HG03378 (cell line): ENCODE data around the gene TEAD1.

ENCODE experiments used
- ATAC-seq: cut with Tn5 transposase; IDR thresholded peaks from one replicate; pipeline ENCODE4 v1.9.1; 2021; ENCODE audit warnings: mild to moderate bottlenecking, moderate library complexity; ENCODE audit not compliant: unreplicated experiment

The TEAD1 gene

GRCh38 chr11:12706545-12707499, 32.6 kb downstream of the TEAD1 start:
- no peak for ATAC-seq

DNA sequence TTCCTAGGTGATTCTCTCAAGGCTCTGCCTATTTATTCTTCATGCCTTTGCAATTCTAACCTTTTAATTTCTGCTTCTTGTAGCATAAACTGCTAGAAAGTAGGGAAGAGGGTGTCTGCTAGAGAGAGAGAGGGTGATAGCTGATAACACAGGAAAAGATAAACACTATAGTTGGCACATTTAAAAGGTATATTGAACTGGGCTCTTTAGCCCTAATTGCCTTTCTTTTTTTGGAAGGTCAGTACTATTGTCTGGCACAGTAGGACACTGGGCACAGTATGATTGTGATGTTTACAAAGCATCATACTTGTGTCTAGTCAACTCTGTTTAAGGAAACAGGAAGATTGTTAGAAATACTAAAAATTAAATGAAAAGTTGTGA, 33.3 kb downstream of the TEAD1 start:
- ATAC-seq: no peak

DNA sequence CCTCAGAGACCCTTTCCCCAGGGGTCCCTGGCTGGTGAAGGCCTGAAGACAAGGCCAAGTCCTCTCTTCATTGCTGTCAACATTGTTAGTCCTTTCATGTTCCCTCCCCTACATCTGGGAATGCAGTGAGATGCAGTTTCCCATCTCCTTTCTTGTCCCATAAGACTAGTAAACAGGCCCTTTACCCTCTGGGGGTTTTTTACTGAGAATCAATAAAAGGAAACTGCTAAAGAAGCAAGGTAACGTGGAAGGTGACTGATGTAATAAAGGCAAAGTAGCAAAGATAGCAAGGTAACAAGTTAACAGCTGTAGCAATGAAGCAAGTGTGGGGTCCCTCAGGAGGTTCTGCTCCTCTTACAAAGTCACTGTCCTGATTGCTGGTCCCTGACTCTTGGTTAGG, 37.3 kb downstream of the TEAD1 start:
- ATAC-seq: no peak

DNA sequence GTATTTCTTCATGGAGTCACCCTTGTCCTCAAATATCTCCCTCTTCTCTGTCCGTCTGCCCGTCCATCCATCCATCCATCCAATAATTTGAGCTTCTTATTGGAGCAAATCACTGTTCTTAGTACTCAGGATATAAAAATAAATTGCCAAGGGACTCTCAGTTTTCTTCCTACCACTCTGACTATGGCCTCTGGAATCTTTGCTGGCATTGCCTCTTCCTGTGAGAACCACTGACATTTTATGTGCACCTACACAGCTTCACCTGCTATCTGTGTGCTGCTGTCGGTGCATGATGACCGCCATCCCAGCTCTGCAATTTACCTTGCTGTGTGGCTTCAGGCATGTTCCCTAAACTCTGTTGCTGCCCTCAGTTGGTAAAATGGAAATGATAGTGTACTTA, 37.9 kb downstream of the TEAD1 start:
- no peak for ATAC-seq

- ATAC-seq: no peak
These were observed 40.9 kb downstream of the TEAD1 start for GRCh38 chr11:12715131-12715530.

DNA sequence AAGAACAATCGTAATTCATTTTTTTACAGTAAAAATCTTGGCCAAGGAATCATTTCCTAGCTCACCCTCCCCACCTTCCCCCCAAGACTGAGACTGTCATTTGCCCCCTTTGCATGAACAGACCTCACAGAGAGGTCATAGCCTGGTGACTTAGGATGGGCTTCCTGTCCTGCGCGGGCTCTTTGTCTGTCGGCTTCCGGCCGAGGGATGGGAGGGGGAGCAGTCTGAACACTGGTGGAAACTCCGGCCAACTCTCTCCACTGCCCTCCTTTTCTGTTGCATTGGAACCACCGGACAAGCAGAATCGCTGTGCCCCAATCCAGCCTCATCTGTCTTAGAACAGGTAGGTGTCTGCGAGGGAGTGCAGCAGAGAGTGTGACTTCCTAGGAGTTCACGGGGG, 41.7 kb downstream of the TEAD1 start:
- ATAC-seq: no peak

DNA sequence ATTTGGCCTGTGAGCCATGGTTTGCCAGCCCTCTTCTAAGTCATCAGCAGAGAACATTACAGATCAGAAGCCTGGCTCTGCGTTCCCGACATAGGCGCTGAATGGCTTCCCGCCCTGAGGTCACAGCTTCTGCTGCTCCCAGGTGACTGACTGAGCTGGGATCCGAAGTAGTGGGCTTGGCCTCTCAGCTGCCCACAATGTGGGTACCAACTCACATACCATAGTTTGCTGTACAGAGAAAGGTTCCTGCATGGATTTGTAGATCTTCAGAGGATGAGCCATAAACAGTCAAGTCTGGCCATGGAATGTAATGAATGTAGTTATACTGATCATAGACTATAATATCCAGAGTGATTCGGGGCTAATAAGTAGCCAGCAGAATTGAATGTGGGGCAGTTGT, 42.6 kb downstream of the TEAD1 start:
- ATAC-seq: no peak

DNA sequence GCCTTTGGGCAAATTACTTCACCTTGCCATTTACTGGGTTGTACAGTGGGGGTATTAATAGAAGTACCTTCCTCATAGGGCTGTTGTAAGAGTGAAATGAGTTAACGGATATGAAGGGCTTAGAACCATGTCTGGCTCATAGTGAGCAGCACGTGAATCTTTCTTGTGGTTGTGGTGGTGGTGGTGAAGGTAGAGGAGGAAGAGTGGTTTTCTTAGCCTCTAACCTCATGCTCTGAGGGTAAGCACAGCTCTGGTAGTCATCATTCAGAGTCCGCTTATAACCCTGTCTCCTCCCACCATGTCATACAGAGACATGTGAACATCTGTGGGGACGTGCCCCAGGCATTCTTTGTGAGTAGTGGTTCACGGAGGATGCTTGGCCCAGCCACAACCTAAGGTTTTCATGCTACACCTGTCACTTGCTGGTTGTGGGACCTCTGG, 43.6 kb downstream of the TEAD1 start:
- ATAC-seq: peak; percentile 89

- no peak for ATAC-seq
These were observed 45.0 kb downstream of the TEAD1 start for GRCh38 chr11:12719221-12719620.

DNA sequence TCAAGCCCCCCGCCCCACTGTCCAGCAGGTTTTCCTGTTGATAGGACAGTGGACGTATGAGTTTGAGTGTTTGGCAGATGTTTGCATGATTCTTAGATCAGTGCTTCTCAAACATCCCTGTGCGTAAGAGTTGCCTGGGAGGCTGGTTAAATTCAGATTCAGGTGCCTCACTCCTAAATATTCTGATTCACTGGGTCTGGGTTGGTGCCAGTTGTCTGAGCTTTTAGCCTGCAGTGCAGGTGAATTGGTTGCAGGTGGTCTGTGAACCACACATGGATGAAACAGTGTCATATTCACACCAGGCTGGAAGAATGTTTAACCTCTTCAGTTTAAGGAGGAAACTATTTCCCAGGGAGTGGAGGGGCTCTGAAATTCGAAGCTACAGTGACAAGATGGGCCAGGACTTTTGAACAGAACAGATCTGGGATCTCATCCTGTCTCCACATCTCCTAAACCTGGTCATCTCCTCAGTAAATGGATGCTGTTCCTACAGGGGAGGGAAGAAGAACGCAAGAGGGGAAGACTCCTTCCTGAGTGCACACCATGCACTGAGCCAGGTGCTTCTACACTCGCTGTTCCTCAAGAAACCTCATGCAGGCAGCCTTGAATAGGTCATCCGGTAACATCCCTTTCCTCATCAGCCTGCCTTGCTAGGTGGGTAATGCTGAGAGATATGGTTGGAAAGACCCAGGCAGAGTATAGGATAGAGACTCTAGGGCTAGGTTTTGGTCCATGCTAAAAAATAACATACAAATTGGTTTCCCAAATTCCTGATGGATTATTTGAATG, 47.8 kb downstream of the TEAD1 start:
- ATAC-seq: no peak

DNA sequence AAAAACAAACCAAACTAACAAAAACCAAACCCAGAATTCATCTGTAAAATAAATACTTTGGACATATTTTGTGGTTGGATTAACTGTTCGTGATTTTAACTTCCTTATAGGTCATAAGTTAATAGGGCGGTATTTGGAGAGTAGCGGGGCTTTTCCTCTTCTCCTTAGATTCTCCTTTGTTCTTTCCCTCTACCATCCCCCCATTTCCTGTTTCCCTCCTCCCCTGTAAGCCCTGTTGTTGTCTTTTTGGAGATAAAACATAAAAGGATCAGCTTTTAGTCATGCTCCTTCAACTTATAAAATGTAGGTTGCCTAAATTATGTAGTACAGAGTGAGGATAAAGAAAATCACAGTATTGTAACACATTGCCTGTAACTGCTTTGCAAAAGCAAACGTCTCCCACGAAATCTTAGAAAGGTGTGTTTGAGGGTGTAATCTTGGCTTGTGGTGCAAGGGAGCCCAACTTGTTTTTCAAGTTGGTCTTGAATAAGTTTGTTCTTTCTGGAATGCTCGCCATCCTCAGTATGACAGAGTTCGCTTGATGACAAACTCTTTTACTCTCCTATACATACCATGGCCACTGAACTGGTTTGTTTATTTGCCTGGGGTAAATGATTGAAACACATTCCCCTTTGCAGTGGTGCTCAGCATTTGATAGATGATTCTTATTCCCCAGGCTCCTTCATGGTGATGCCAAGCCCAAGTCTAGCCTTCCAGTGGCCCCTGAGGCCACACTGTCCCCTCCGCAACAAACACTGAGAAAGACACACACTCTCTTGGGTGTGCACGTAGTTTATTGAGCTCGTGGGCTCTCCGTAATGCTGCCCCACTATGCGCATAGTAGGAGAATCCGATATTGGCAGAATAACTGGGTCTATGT, 49.4 kb downstream of the TEAD1 start:
- ATAC-seq: no peak

- no peak for ATAC-seq
These were observed 50.3 kb downstream of the TEAD1 start for GRCh38 chr11:12724301-12725054.

DNA sequence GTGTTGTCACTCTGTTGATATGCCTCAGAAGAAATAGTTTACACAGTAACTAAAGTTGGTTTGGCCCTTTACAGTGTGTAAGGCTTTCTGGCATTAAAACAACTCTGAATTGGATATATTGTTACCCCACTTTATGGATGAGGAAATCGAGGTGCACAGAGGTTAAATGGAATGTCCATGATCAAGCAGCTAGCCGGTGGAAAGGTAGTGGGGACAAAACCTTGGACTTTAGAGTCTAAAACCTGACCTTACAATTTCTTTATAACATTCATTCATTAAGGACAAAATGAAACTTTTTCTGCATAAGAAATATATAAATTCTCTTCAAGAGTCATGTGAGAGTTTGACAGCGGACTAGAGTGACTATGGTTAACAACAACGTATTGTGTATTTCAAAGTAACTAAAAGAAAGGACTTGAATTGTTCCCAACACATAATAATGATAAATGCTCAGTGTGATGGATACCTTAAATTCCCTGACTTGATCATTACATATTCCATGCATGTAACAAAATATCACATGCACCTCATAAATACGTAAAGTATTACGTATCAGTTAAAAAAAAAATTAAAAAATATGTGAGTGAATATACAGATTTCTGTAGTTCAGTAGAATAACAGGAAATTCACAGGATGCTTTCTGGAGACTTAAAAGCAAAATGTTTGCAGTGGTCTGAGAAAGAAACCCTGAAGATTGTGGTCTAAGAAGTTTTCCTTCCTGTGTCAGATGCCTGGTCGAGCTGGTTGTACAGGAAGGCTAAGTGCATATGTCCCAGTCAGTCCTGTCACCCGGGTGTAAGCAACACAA, 51.0 kb downstream of the TEAD1 start:
- no peak for ATAC-seq

DNA sequence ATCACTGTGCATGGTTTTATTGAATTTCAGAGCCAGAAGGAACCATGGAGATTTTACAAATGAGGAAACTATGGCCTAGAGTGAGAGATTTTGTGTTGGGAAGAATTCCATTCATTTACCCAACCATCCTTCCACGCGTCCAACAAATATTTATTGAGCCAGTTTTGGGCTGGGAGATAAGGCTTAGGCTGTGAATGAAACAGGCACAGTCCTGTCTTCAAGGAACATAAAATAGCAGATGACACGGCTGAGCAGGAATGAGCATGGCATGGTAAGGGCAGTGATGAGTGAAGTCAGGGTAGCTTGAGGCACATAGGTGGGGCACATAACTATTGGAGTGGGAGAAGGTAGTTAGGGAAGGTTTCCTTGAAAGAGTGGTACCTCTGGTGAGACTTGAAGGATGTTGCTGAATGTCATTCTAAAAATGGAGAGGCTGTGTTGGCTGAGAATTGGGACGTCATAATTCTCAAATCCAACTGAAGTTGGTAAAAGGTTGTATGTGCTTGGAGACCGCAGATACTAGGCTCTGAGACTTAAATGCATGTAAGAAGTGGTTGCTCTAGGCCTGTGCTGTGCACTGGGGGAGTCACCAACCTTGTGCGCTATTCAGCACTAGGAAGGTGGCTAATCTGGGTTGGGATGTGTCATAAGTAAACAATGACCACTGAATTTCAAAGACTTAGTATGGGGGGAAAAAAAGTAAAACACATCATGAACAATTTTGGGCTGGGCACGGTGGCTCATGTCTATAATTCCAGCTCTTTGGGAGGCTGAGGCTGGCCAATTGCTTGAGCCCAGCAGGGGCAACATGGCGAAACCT, 51.9 kb downstream of the TEAD1 start:
- no peak for ATAC-seq

DNA sequence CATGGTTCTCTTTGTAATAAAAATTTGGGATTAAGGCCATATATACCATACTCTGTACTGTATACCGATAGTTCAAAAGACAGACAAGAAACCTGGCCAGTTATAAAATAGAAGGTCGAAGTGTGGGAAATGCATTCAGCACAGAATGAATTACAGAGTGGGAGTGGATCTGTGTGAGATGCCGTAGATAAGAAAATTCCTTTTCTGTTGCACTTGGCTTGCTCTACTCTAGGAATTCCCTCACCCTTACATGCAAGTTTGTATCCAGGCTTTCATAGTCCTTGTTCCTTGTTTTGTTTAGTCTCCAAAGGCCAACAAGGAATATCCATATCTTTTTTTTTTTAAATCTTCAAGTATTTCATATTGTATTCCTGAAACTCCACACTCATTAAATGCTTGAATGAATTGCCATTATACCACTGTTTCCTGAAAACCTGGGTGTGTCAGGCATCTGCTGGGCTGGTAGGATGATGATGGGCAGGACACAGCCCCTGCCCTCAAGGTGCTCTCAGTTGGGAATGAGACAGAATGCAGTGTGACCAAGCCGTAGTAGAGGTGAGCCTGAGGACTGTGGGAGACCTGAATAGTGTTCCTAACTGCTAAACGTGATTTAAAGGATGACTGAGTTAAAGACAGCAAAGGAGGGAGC, 53.5 kb downstream of the TEAD1 start:
- no peak for ATAC-seq

DNA sequence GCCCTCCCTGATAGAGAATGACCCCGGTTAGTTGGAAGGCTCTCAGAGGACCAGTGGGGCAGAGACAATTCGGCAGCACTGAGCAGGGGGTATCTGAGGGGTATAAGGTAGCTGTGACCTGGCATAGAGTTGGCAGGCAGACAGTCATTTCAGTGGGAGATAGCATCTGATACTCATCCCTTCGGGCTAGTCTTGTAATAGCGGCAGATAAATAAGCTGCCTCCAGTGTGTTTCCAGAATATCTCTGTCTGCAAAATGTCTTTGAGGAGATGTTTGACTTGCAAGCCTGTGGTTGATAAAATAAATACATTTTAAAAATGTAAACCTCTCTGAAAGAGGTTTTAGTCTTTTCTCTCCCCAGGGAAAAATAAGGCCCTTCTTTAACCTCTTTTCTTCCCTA, 54.2 kb downstream of the TEAD1 start:
- no peak for ATAC-seq

DNA sequence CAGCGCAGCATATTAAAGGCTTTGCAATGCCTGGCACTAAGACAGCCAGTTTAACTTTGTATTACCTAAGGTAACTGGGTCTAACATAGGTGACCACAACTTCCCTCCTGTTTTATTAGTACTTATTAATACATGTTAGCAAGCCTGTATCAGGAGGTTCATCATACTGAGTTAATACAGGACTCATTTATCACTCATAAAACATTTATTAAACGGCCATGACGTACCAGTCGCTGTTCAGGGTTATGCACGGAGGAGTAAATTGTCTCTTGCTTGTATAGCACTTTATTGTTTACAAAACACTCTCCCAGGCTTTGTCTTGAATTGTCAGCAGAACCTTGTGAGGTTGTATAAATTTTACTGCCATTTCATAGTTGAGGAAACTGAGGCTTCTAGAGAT, 55.7 kb downstream of the TEAD1 start:
- no peak for ATAC-seq

DNA sequence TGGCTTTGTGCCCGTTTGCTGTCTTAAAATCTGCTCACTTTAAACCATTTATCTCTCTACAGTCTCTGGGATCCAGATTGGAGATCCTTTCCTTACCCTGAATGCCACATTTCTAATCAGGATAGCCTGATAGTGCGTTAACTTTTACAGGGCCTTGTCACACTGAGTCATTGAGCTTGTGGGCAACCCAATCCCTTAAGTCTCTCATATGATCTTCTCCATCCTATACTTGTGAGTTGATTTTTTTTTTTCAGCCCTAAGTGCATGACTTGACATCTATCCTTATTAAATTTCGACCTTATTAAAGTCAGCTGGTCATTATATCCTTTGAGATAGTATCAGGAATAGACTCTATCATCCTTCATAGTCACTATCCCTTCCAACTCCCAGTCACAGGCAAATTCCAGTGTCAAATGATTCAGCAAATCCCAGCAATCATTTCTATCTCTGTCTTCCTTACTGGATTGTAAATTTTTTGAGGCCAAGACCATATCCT, 57.7 kb downstream of the TEAD1 start:
- ATAC-seq: no peak
